ENCODE data around the gene KRT27. TPM values are rescaled to one million over a fixed set of nuclear protein-coding genes. Genes with fewer than 3 reads are reported as not detected.

The KRT27 gene
- total RNA-seq, 2 donors from 2014 or later: not detected

GRCh38 chr17:40824015-40824832 is 41.9 kb upstream of the KRT27 start:
- Histone ChIP-seq H3K27ac (no peak overlapping the region), H3K4me3 (no peak overlapping the region), H3K36me3 (no peaks in the 10 kb centered on the region), H3K4me1 (peaks cover 0 to 22% of the 10 kb centered on the region in 2 donors), H3K27me3 (no peaks in the 10 kb centered on the region), H3K9me3 (no peaks in the 10 kb centered on the region)
- TF ChIP-seq CTCF (IDR thresholded peaks at IDR 0.05): no peak
- DNase-seq (ENCODE audit: low spot score): no peak

- H3K4me1 ChIP-seq: peaks cover 0 to 15% of the 10 kb centered on the region in 2 donors
- DNase-seq (ENCODE audit: low spot score): no peak
Measured at GRCh38 chr17:40822132-40822812, 39.9 kb upstream of the KRT27 start, which contains the start of gene KRT10. Gene KRT10, minus strand, starts transcription at chr17:40822614. Its CDS starts 29 bp downstream, at chr17:40822585.

GRCh38 chr17:40821536-40821935 is 39.2 kb upstream of the KRT27 start:
- Histone ChIP-seq H3K36me3 (no peaks in the 10 kb centered on the region), H3K4me1 (peaks cover 0 to 14% of the 10 kb centered on the region in 2 donors), H3K4me3 (no peak overlapping the region), H3K27ac (no peak overlapping the region), H3K9me3 (no peaks in the 10 kb centered on the region), H3K27me3 (no peaks in the 10 kb centered on the region)
- TF ChIP-seq CTCF (IDR thresholded peaks at IDR 0.05): no peak
- no peak for DNase-seq (ENCODE audit: low spot score)

More at GRCh38 chr17:40822132-40822812, 39.9 kb upstream of the KRT27 start, which contains the start of gene KRT10:
- no peaks in the 10 kb centered on the region for H3K36me3 ChIP-seq
- H3K9me3 ChIP-seq: no peaks in the 10 kb centered on the region
- H3K27me3 ChIP-seq: no peaks in the 10 kb centered on the region
- no peak within 1 kb of the TSS for H3K27ac ChIP-seq
- no peak for TF ChIP-seq CTCF (IDR thresholded peaks at IDR 0.05)
- H3K4me3 ChIP-seq: no peak within 1 kb of the TSS

GRCh38 chr17:40820228-40820838 is 38.0 kb upstream of the KRT27 start:
- no peak overlapping the region for H3K4me3 ChIP-seq
- H3K36me3 ChIP-seq: no peaks in the 10 kb centered on the region
- H3K4me1 ChIP-seq: peaks cover 0 to 14% of the 10 kb centered on the region in 2 donors
- no peak for DNase-seq (ENCODE audit: low spot score)
- no peaks in the 10 kb centered on the region for H3K27me3 ChIP-seq
- no peak for TF ChIP-seq CTCF (IDR thresholded peaks at IDR 0.05)
- H3K27ac ChIP-seq: peak overlapping the region in 1 of 2 donors; percentile 80
- no peaks in the 10 kb centered on the region for H3K9me3 ChIP-seq

- no peak for DNase-seq (ENCODE audit: low spot score)
- H3K4me3 ChIP-seq: peak overlapping the region; percentile 67 to 70
Measured at GRCh38 chr17:40819528-40820125, 37.3 kb upstream of the KRT27 start.

More at GRCh38 chr17:40819528-40820125, 37.3 kb upstream of the KRT27 start:
- H3K4me1 ChIP-seq: peaks cover 0 to 14% of the 10 kb centered on the region in 2 donors
- no peak for TF ChIP-seq CTCF (IDR thresholded peaks at IDR 0.05)
- no peaks in the 10 kb centered on the region for H3K27me3 ChIP-seq
- peak overlapping the region; percentile 80 to 90 for H3K27ac ChIP-seq
- H3K36me3 ChIP-seq: no peaks in the 10 kb centered on the region
- H3K9me3 ChIP-seq: no peaks in the 10 kb centered on the region

Measured in right atrium auricular region (tissue), 2 donors.